HepG2 (cell line): ENCODE results near the gene GLYATL3. TPM values are rescaled to one million over a fixed set of nuclear protein-coding genes. Genes with fewer than 3 reads are reported as not detected.

ENCODE experiments used
- ATAC-seq: fragments of 200-7000 bp; cut with Tn5 transposase; 3 replicates; pipeline ENCODE4 v1.9.1; 2020; ENCODE audit warnings: mild to moderate bottlenecking, moderate library complexity
- BruUV-seq: library from RNA; stranded (reverse); fragments of 400-500 nt; replicated peaks from 2 replicates; lab custom pipeline; 2021; lab: Mats Ljungman, UMichigan
- CTCF ChIA-PET: fragments of 300-600 bp; formaldehyde crosslinking; extraction: SDS; loops from one replicate; lab custom pipeline; 2021; ENCODE audit warnings: low total read pairs, inconsistent platforms, low intra/inter-chr PET ratio; lab: Yijun Ruan, JAX
- POLR2A ChIA-PET: fragments of 350-600 bp; sonication (Branson Sonifier 250); formaldehyde crosslinking; loops from one replicate; lab custom pipeline; 2020; ENCODE audit warnings: antibody characterized with exemption, inconsistent platforms; lab: Yijun Ruan, JAX
- DNase-seq: peaks from one replicate; pipeline ENCODE4 v3.0.0-alpha.2; 2015; ENCODE audit warnings: low spot score
- FAIRE-seq: peaks from 3 replicates; lab custom pipeline; 2011; peaks lifted over from hg19 to GRCh38; lab: Jason Lieb, UNC
- H2AFZ ChIP-seq: one replicate; pipeline ENCODE4 v1.6.1; 2011; ENCODE audit warnings: low read length, inconsistent platforms
- H3K27ac ChIP-seq: fragments of 300-600 bp; 3 replicates; pipeline ENCODE4 v1.8.0; 2011; ENCODE audit warnings: mixed run types, mild to moderate bottlenecking, mixed read lengths, low read length, inconsistent platforms; ENCODE audit not compliant: insufficient read depth; ENCODE audit errors: extremely low read length
- H3K27me3 ChIP-seq, 2 experiments: fragments of 200-600 bp in 1 of 2; 2 replicates in 1 of 2; 3 replicates in 1 of 2; pipeline versions ENCODE4 v1.6.0 to v1.8.0; 2011; ENCODE audit warnings: low read length in 2 of 2, mild to moderate bottlenecking in 2 of 2, moderate library complexity in 2 of 2, inconsistent platforms in 1 of 2; ENCODE audit not compliant: insufficient read depth in 2 of 2, control insufficient read depth in 1 of 2
- H3K36me3 ChIP-seq, 2 experiments: fragments of 200-600 bp in 1 of 2; replicated peaks in 1 of 2; 2 replicates in 1 of 2; 3 replicates in 1 of 2; pipeline versions ENCODE4 v1.5.1 to v1.8.0; 2011; ENCODE audit warnings: low read length in 2 of 2, inconsistent platforms in 1 of 2; ENCODE audit not compliant: insufficient read depth in 2 of 2, control insufficient read depth in 1 of 2
- H3K4me1 ChIP-seq: 2 replicates; pipeline ENCODE4 v1.5.1; 2012; ENCODE audit warnings: low read length, inconsistent platforms; ENCODE audit not compliant: insufficient read depth
- H3K4me2 ChIP-seq: 2 replicates; pipeline ENCODE4 v1.6.0; 2011; ENCODE audit warnings: low read depth, low read length, inconsistent platforms
- H3K4me3 ChIP-seq, 3 experiments: fragments of 200-600 bp in 1 of 3; sonication (generic), shearing (Covaris generic) in 1 of 3; replicated peaks in 1 of 3; 2 replicates each; pipeline ENCODE4 v1.5.1; 2011 to 2016; ENCODE audit warnings: low read length in 3 of 3, inconsistent platforms in 2 of 3, low read depth in 2 of 3, mild to moderate bottlenecking in 2 of 3, control low read depth in 1 of 3, mixed read lengths in 1 of 3; ENCODE audit not compliant: insufficient read depth in 1 of 3
- H3K79me2 ChIP-seq: one replicate; pipeline ENCODE4 v1.6.1; 2011; ENCODE audit warnings: low read length, inconsistent platforms; ENCODE audit not compliant: insufficient read depth
- H3K9ac ChIP-seq: 2 replicates; pipeline ENCODE4 v1.6.0; 2011; ENCODE audit warnings: mild to moderate bottlenecking, low read depth, low read length, inconsistent platforms; ENCODE audit not compliant: insufficient read depth
- H3K9me3 ChIP-seq: 2 replicates; pipeline ENCODE4 v1.5.1; 2012; ENCODE audit warnings: mild to moderate bottlenecking, low read length
- H4K20me1 ChIP-seq: 2 replicates; pipeline ENCODE4 v1.6.0; 2011; ENCODE audit warnings: inconsistent platforms, mild to moderate bottlenecking, low read length, moderate library complexity; ENCODE audit not compliant: insufficient read depth
- ADNP ChIP-seq: sonication (generic); formaldehyde crosslinking; IDR thresholded peaks from 2 replicates; pipeline ENCODE4 v1.4.0; 2020; ENCODE audit warnings: missing genetic modification reagents
- CENPX ChIP-seq: sonication (generic); formaldehyde crosslinking; IDR thresholded peaks from 2 replicates; pipeline ENCODE4 v1.9.0; 2021; ENCODE audit warnings: mild to moderate bottlenecking, missing genetic modification reagents, moderate library complexity
- HMGA1 ChIP-seq: sonication (generic); formaldehyde crosslinking; conservative IDR thresholded peaks from 2 replicates; pipeline ENCODE4 v1.4.0; 2020; ENCODE audit warnings: missing genetic modification reagents
- LBX2 ChIP-seq: sonication (generic); formaldehyde crosslinking; IDR thresholded peaks from 2 replicates; pipeline ENCODE4 v1.5.0; 2020; ENCODE audit warnings: missing genetic modification reagents, mild to moderate bottlenecking, borderline replicate concordance
- NR2F6 ChIP-seq, 2 experiments: IDR thresholded peaks; 2 replicates each; pipeline ENCODE4 v1.6.1; 2016; ENCODE audit warnings: antibody characterized with exemption in 1 of 2, mild to moderate bottlenecking in 1 of 2
- PRDM15 ChIP-seq: sonication (generic); formaldehyde crosslinking; IDR thresholded peaks from 2 replicates; pipeline ENCODE4 v1.4.0; 2020; ENCODE audit warnings: missing genetic modification reagents
- ZFP37 ChIP-seq: sonication (generic); formaldehyde crosslinking; IDR thresholded peaks from 2 replicates; pipeline ENCODE4 v1.4.0; 2020; ENCODE audit warnings: missing genetic modification reagents, borderline replicate concordance
- ZFP91 ChIP-seq: sonication (generic); formaldehyde crosslinking; IDR thresholded peaks from 2 replicates; pipeline ENCODE4 v1.9.0; 2022; ENCODE audit warnings: missing genetic modification reagents, mild to moderate bottlenecking, borderline replicate concordance
- ZNF510 ChIP-seq: sonication (generic); formaldehyde crosslinking; IDR thresholded peaks from 2 replicates; pipeline ENCODE4 v1.4.0; 2020; ENCODE audit warnings: low read depth, mild to moderate bottlenecking, missing genetic modification reagents
- ZNF564 ChIP-seq: sonication (generic); formaldehyde crosslinking; IDR thresholded peaks from 2 replicates; pipeline ENCODE4 v1.8.1; 2023; ENCODE audit warnings: mild to moderate bottlenecking, missing genetic modification reagents
- ZNF614 ChIP-seq: IDR thresholded peaks from 2 replicates; pipeline ENCODE4 v1.6.1; 2018; ENCODE audit warnings: missing biosample characterization, missing genetic modification reagents, inconsistent platforms, borderline replicate concordance
- WGBS: methylation state at CpG from one replicate; pipeline ENCODE4 v1.1.6; 2017; ENCODE audit warnings: low lambda C conversion rate; 5-methylcytosine and 5-hydroxymethylcytosine counted together
- in situ Hi-C: cut with HindIII; loops from 2 replicates; pipeline ENCODE4 v1.10.0; 2017; ENCODE audit warnings: low pct_unique_long_range_greater_than_20kb; ENCODE audit not compliant: extremely low pct_ligation_motif_present
- intact Hi-C: fragments of 100-400 bp; cut with micrococcal nuclease; formaldehyde crosslinking; loops from one replicate; pipeline ENCODE4 v1.10.0; 2022; ENCODE audit not compliant: unreplicated experiment
- polyA plus RNA-seq, 8 experiments: library from polyadenylated mRNA; depleted of rRNA in 3 of 8; stranded (reverse) in 7 of 8; unstranded in 1 of 8; fragments of >200 nt; fragmentation: Illumina TruSeq in 4 of 8; extraction: Trizol in 4 of 8; gene quantifications; 2 replicates each; pipeline versions ENCODE4 v1.2.1 to v1.2.3, GENCODE V29; 2011 to 2016; ENCODE audit warnings: low read depth in 4 of 8, missing spikeins in 1 of 8, mixed read lengths in 1 of 8; ENCODE audit not compliant: insufficient read depth in 1 of 8
- total RNA-seq, 5 experiments: library from RNA; depleted of rRNA; stranded (reverse); fragments of >200 nt; fragmentation: Illumina TruSeq; extraction: Trizol; gene quantifications; 2 replicates each; pipeline ENCODE4 v1.2.3, GENCODE V29; 2016; ENCODE audit warnings: low read depth in 1 of 5

Gene GLYATL3
- total and polyA plus RNA-seq, 2 of the 13 experiments (the other 11 are each of a cell fraction or from before 2014, with no cell fraction given), result 0.05 TPM; not detected in 1

- CTCF ChIA-PET, result no interaction called here
- no peak for ATAC-seq
- H4K20me1 ChIP-seq, result no peaks in the 10 kb centered on the region
- no peak overlapping the region for H3K4me2 ChIP-seq
- no peak overlapping the region for H3K9ac ChIP-seq
- H3K36me3 ChIP-seq, result peaks cover 2 to 34% of the 10 kb centered on the region in 2 experiments
- TF ChIP-seq NR2F6 (IDR thresholded peaks at IDR 0.05) (no peak), NR2F6 (CRISPR knock-in tag; IDR thresholded peaks at IDR 0.05) (no peak), CENPX (CRISPR knock-in tag) (no peak), ZNF614 (no peak), ZNF564 (CRISPR knock-in tag) (no peak), ADNP (CRISPR knock-in tag) (no peak)
- TF ChIP-seq, all 625 proteins: peak for 0
- intact Hi-C loops (no loop called here), in situ Hi-C loops (loop anchor here (5.0 kb wide), 1 partner anchor 152 kb away; no protein-coding TSS in a partner anchor)
- Histone ChIP-seq H3K27me3 (no peaks in the 10 kb centered on the region), H3K9me3 (no peaks in the 10 kb centered on the region), H3K79me2 (no peaks in the 10 kb centered on the region), H3K4me3 (no peak overlapping the region), H2AFZ (no peak overlapping the region), H3K4me1 (no peaks in the 10 kb centered on the region), H3K27ac (no peak overlapping the region)
- FAIRE-seq, result no peak
- POLR2A ChIA-PET, result no interaction called here
- no TSS peak for BruUV-seq
- DNase-seq, result no peak
- 98% methylated on average over 3 of the region's 3 CpGs for WGBS
These were observed 44.7 kb upstream of the GLYATL3 start for GRCh38 chr6:49454787-49455709.

GRCh38 chr6:49457771-49458170 is 42.0 kb upstream of the GLYATL3 start:
- intact Hi-C loops (no loop called here), in situ Hi-C loops (loop anchor here (5.0 kb wide), 1 partner anchor 150 kb away; no protein-coding TSS in a partner anchor)
- Histone ChIP-seq H3K27ac (no peak overlapping the region), H3K9ac (no peak overlapping the region), H3K9me3 (no peaks in the 10 kb centered on the region), H3K4me2 (no peak overlapping the region), H4K20me1 (no peaks in the 10 kb centered on the region), H3K79me2 (peaks cover 16% of the 10 kb centered on the region), H3K27me3 (no peaks in the 10 kb centered on the region; a peak in 1 of 5 replicates), H3K4me3 (no peak overlapping the region), H3K36me3 (peaks cover 0 to 21% of the 10 kb centered on the region in 2 experiments; a peak in 3 of 5 replicates), H2AFZ (no peak overlapping the region), H3K4me1 (peaks cover 14% of the 10 kb centered on the region)
- ATAC-seq (no peak), DNase-seq (no peak), FAIRE-seq (no peak)
- 76% methylated on average over 4 of the region's 4 CpGs for WGBS
- ChIA-PET POLR2A (no interaction called here), CTCF (no interaction called here)
- BruUV-seq, result no TSS peak
- TF ChIP-seq ZFP91 (CRISPR knock-in tag) (no peak), LBX2 (CRISPR knock-in tag) (no peak), PRDM15 (CRISPR knock-in tag) (no peak), ZFP37 (CRISPR knock-in tag) (no peak), HMGA1 (CRISPR knock-in tag) (no peak), ZNF510 (CRISPR knock-in tag) (no peak)
